WTC11 (cell line): ENCODE data around the gene FAM50B. TPM values are rescaled to one million over a fixed set of nuclear protein-coding genes. Genes with fewer than 3 reads are reported as not detected.

Source experiments
- ATAC-seq: fragments of 200-7000 bp; cut with Tn5 transposase; 2 replicates; pipeline ENCODE4 v1.10.0; 2021; ENCODE audit warnings: mild to moderate bottlenecking, moderate library complexity
- CTCF ChIA-PET: fragments of 300-600 bp; sonication (Branson Sonifier 250); formaldehyde crosslinking; loops from one replicate; lab custom pipeline; 2021; ENCODE audit warnings: antibody characterized with exemption; lab: Charles Lee
- POLR2A ChIA-PET: fragments of 350-600 bp; sonication (Branson Sonifier 250); formaldehyde crosslinking; loops from one replicate; lab custom pipeline; 2021; ENCODE audit warnings: antibody characterized with exemption; lab: Charles Lee
- DNase-seq: peaks from one replicate; pipeline ENCODE4 v3.0.0; 2021; ENCODE audit warnings: low spot score
- H3K27ac Mint-ChIP-seq: 2 replicates; pipeline ENCODE4 v1.8.0; 2021; ENCODE audit warnings: mixed read lengths
- H3K27me3 Mint-ChIP-seq: 2 replicates; pipeline ENCODE4 v1.8.0; 2021; ENCODE audit warnings: low read depth, mild to moderate bottlenecking, moderate library complexity, mixed read lengths
- H3K36me3 Mint-ChIP-seq: 2 replicates; pipeline ENCODE4 v1.8.0; 2021; ENCODE audit warnings: mixed read lengths
- H3K4me1 Mint-ChIP-seq: 2 replicates; pipeline ENCODE4 v1.8.0; 2022; ENCODE audit warnings: mixed read lengths
- H3K4me3 Mint-ChIP-seq: 2 replicates; pipeline ENCODE4 v1.8.0; 2021; ENCODE audit warnings: mild to moderate bottlenecking, moderate library complexity, mixed read lengths
- H3K9me3 Mint-ChIP-seq: 2 replicates; pipeline ENCODE4 v1.8.0; 2021; ENCODE audit warnings: mixed read lengths
- ATF1 ChIP-seq: sonication (generic); formaldehyde crosslinking; IDR thresholded peaks from 2 replicates; pipeline ENCODE4 v1.8.1; 2023; ENCODE audit warnings: mild to moderate bottlenecking, moderate library complexity, missing genetic modification reagents
- ELF4 ChIP-seq: sonication (generic); formaldehyde crosslinking; IDR thresholded peaks from 2 replicates; pipeline ENCODE4 v1.8.1; 2022; ENCODE audit warnings: low read depth, mild to moderate bottlenecking, moderate library complexity, missing genetic modification reagents
- FOXJ3 ChIP-seq: sonication (generic); formaldehyde crosslinking; IDR thresholded peaks from 2 replicates; pipeline ENCODE4 v1.9.0; 2021; ENCODE audit warnings: missing genetic modification reagents, mild to moderate bottlenecking, borderline replicate concordance
- FOXP1 ChIP-seq: sonication (generic); formaldehyde crosslinking; IDR thresholded peaks from 2 replicates; pipeline ENCODE4 v1.8.0; 2022; ENCODE audit warnings: missing genetic modification reagents, mild to moderate bottlenecking, moderate library complexity, borderline replicate concordance
- GRHL2 ChIP-seq: fragments of 250-450 bp; sonication (Bioruptor Pico); IDR thresholded peaks from 2 replicates; pipeline ENCODE4 v1.8.0; 2022; ENCODE audit warnings: mild to moderate bottlenecking, moderate library complexity; ENCODE audit not compliant: insufficient replicate concordance, severe bottlenecking
- GTF2I ChIP-seq: fragments of 250-450 bp; sonication (Bioruptor Pico); conservative IDR thresholded peaks from 2 replicates; pipeline ENCODE4 v1.4.0; 2021; ENCODE audit warnings: mild to moderate bottlenecking
- ZNF138 ChIP-seq: sonication (generic); formaldehyde crosslinking; conservative IDR thresholded peaks from 2 replicates; pipeline ENCODE4 v1.8.1; 2022; ENCODE audit warnings: mild to moderate bottlenecking, moderate library complexity, missing genetic modification reagents
- ZNF423 ChIP-seq: fragments of 250-450 bp; sonication (Bioruptor Pico); IDR thresholded peaks from 2 replicates; pipeline ENCODE4 v2.1.2; 2022; ENCODE audit warnings: mild to moderate bottlenecking, moderate library complexity
- total RNA-seq: library from RNA; stranded (reverse); gene quantifications from 3 replicates; pipeline ENCODE4 v1.2.3, GENCODE V29; 2021
- TF ChIP-seq, protein P1 (sequence below): fragments of 200-600 bp; IDR thresholded peaks from 2 replicates; pipeline ENCODE4 v1.8.0; 2022; ENCODE audit warnings: antibody characterized with exemption
- TF ChIP-seq, protein P2 (sequence below): sonication (generic); formaldehyde crosslinking; IDR thresholded peaks from 2 replicates; pipeline ENCODE4 v1.8.0; 2023; ENCODE audit warnings: mild to moderate bottlenecking, missing genetic modification reagents
- TF ChIP-seq, protein P3 (sequence below): fragments of 250-450 bp; sonication (Bioruptor Pico); IDR thresholded peaks from 2 replicates; pipeline ENCODE4 v1.9.0; 2021; ENCODE audit warnings: moderate library complexity, mild to moderate bottlenecking, inconsistent platforms, borderline replicate concordance
- TF ChIP-seq, protein P4 (sequence below): sonication (generic); formaldehyde crosslinking; IDR thresholded peaks from 2 replicates; pipeline ENCODE4 v1.8.0; 2022; ENCODE audit warnings: missing genetic modification reagents
- TF ChIP-seq, protein P5 (sequence below): fragments of 250-450 bp; sonication (Bioruptor Pico); IDR thresholded peaks from 2 replicates; pipeline ENCODE4 v1.9.0; 2021; ENCODE audit warnings: mild to moderate bottlenecking
- TF ChIP-seq, protein P6 (sequence below): sonication (generic); formaldehyde crosslinking; IDR thresholded peaks from 2 replicates; pipeline ENCODE4 v1.8.0; 2023; ENCODE audit warnings: missing genetic modification reagents
- TF ChIP-seq, protein P7 (sequence below): sonication (generic); formaldehyde crosslinking; conservative IDR thresholded peaks from 2 replicates; pipeline ENCODE4 v1.8.1; 2023; ENCODE audit warnings: mild to moderate bottlenecking, low read depth, missing genetic modification reagents, moderate library complexity
- TF ChIP-seq, protein P8 (sequence below): sonication (generic); formaldehyde crosslinking; IDR thresholded peaks from 2 replicates; pipeline ENCODE4 v1.8.0; 2022; ENCODE audit warnings: mild to moderate bottlenecking, missing genetic modification reagents

Gene FAM50B
- total RNA-seq, 1 experiment from 2014 or later, result 2.1 TPM

DNA sequence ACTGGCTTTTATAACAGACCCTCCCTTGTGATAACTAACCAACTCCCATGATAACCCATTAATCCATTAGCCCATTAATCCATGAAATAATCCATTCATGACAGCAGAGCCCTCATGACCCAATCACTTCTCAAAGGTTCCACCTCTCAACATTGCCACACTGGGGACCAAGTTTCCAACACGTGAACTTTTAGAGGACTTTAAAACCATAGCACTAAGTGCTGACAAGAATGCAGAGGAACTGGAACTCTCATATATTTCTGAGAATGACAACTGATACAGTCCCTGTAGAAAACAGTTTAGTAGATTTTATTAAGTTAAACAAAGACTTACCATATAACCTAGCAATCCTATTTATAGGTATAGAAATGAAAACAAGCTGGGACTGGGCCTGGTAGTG, 11.4 kb upstream of the FAM50B start:
- H3K27me3 Mint-ChIP-seq, result no peaks in the 10 kb centered on the region; the same call in 1 of the 2 replicates

DNA sequence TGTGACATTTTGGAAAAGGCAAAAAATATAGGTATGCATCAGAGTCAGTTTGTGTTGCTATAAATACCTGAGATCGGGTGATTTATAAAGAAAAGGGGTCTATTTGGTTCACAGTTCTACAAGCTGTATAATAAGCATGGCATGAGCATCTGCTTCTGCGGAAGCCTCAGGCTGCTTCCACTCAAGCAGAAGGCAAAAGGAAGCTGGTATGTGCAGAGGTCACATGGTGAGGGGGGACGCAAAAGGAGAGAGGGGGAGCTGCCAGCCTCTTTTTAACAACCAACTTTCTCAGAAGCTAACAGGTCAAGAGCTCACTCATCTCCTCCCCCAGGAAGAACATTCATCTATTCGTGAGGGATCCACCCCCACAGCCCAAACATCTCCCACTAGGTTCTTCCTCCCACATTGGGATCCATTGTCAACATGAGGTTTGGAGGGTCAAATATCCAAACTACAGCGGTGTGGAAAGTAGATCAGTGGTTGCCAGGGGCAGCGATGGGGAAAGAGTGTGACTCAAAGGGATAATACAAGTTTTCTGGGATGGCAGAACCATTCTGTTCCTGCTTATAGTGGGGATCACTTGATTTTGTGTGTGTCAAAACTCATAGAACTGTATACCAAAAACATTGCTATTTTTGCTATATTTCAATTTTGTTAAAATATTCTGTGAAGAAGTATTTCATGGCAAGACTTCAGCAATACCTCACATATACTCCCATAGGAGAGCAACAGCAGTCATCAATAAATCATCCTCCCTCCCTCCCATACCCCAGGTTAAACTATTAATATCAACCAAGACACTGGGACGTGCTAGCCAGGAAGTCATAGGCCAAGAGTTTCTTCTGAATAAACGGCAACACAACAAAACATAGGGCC, 9.9 kb upstream of the FAM50B start:
- Mint-ChIP-seq H3K4me1 (peaks cover 7% of the 10 kb centered on the region), H3K9me3 (no peaks in the 10 kb centered on the region), H3K27ac (no peak overlapping the region), H3K4me3 (no peak overlapping the region), H3K27me3 (no peaks in the 10 kb centered on the region; the same call in 1 of the 2 replicates), H3K36me3 (no peaks in the 10 kb centered on the region)
- DNase-seq (no peak), ATAC-seq (no peak)
- ChIA-PET CTCF (interaction anchor here (0.6 to 2.0 kb wide), 6 partner anchors 10 to 139 kb away, joined by 3 to 35 read pairs (median 6); partner anchors contain the start of gene FAM50B), POLR2A (no interaction called here)
- TF ChIP-seq, protein P1, sequence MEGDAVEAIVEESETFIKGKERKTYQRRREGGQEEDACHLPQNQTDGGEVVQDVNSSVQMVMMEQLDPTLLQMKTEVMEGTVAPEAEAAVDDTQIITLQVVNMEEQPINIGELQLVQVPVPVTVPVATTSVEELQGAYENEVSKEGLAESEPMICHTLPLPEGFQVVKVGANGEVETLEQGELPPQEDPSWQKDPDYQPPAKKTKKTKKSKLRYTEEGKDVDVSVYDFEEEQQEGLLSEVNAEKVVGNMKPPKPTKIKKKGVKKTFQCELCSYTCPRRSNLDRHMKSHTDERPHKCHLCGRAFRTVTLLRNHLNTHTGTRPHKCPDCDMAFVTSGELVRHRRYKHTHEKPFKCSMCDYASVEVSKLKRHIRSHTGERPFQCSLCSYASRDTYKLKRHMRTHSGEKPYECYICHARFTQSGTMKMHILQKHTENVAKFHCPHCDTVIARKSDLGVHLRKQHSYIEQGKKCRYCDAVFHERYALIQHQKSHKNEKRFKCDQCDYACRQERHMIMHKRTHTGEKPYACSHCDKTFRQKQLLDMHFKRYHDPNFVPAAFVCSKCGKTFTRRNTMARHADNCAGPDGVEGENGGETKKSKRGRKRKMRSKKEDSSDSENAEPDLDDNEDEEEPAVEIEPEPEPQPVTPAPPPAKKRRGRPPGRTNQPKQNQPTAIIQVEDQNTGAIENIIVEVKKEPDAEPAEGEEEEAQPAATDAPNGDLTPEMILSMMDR, result no peak
- TF ChIP-seq FOXJ3 (CRISPR knock-in tag), result no peak
- no peak for TF ChIP-seq GTF2I (CRISPR knock-in tag)
- TF ChIP-seq, protein P2, sequence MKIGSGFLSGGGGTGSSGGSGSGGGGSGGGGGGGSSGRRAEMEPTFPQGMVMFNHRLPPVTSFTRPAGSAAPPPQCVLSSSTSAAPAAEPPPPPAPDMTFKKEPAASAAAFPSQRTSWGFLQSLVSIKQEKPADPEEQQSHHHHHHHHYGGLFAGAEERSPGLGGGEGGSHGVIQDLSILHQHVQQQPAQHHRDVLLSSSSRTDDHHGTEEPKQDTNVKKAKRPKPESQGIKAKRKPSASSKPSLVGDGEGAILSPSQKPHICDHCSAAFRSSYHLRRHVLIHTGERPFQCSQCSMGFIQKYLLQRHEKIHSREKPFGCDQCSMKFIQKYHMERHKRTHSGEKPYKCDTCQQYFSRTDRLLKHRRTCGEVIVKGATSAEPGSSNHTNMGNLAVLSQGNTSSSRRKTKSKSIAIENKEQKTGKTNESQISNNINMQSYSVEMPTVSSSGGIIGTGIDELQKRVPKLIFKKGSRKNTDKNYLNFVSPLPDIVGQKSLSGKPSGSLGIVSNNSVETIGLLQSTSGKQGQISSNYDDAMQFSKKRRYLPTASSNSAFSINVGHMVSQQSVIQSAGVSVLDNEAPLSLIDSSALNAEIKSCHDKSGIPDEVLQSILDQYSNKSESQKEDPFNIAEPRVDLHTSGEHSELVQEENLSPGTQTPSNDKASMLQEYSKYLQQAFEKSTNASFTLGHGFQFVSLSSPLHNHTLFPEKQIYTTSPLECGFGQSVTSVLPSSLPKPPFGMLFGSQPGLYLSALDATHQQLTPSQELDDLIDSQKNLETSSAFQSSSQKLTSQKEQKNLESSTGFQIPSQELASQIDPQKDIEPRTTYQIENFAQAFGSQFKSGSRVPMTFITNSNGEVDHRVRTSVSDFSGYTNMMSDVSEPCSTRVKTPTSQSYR (CRISPR knock-in tag), result no peak
- TF ChIP-seq, protein P3, sequence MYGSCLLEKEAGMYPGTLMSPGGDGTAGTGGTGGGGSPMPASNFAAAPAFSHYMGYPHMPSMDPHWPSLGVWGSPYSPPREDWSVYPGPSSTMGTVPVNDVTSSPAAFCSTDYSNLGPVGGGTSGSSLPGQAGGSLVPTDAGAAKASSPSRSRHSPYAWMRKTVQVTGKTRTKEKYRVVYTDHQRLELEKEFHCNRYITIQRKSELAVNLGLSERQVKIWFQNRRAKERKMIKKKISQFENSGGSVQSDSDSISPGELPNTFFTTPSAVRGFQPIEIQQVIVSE (CRISPR knock-in tag), result no peak

More for the DNA sequence above, 11.4 kb upstream of the FAM50B start:
- no peak for DNase-seq
- no peak overlapping the region for H3K27ac Mint-ChIP-seq
- no peaks in the 10 kb centered on the region for H3K36me3 Mint-ChIP-seq
- peaks cover 7% of the 10 kb centered on the region for H3K4me1 Mint-ChIP-seq
- ATAC-seq, result no peak
- no peaks in the 10 kb centered on the region for H3K9me3 Mint-ChIP-seq
- CTCF ChIA-PET, result interaction anchor here (2.0 kb wide), 1 partner anchor 11 kb away, joined by 15 read pairs; the partner anchor contains the start of gene FAM50B
- H3K4me3 Mint-ChIP-seq, result no peak overlapping the region
- POLR2A ChIA-PET, result no interaction called here
- TF ChIP-seq ZNF423 (CRISPR knock-in tag) (no peak), ZNF138 (no peak), ATF1 (CRISPR knock-in tag) (no peak), GRHL2 (CRISPR knock-in tag) (no peak), FOXP1 (no peak), ELF4 (no peak)
- TF ChIP-seq, protein P4, sequence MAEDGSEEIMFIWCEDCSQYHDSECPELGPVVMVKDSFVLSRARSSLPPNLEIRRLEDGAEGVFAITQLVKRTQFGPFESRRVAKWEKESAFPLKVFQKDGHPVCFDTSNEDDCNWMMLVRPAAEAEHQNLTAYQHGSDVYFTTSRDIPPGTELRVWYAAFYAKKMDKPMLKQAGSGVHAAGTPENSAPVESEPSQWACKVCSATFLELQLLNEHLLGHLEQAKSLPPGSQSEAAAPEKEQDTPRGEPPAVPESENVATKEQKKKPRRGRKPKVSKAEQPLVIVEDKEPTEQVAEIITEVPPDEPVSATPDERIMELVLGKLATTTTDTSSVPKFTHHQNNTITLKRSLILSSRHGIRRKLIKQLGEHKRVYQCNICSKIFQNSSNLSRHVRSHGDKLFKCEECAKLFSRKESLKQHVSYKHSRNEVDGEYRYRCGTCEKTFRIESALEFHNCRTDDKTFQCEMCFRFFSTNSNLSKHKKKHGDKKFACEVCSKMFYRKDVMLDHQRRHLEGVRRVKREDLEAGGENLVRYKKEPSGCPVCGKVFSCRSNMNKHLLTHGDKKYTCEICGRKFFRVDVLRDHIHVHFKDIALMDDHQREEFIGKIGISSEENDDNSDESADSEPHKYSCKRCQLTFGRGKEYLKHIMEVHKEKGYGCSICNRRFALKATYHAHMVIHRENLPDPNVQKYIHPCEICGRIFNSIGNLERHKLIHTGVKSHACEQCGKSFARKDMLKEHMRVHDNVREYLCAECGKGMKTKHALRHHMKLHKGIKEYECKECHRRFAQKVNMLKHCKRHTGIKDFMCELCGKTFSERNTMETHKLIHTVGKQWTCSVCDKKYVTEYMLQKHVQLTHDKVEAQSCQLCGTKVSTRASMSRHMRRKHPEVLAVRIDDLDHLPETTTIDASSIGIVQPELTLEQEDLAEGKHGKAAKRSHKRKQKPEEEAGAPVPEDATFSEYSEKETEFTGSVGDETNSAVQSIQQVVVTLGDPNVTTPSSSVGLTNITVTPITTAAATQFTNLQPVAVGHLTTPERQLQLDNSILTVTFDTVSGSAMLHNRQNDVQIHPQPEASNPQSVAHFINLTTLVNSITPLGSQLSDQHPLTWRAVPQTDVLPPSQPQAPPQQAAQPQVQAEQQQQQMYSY (CRISPR knock-in tag), result no peak
- TF ChIP-seq, protein P5, sequence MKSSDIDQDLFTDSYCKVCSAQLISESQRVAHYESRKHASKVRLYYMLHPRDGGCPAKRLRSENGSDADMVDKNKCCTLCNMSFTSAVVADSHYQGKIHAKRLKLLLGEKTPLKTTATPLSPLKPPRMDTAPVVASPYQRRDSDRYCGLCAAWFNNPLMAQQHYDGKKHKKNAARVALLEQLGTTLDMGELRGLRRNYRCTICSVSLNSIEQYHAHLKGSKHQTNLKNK (CRISPR knock-in tag), result no peak
- TF ChIP-seq, protein P6, sequence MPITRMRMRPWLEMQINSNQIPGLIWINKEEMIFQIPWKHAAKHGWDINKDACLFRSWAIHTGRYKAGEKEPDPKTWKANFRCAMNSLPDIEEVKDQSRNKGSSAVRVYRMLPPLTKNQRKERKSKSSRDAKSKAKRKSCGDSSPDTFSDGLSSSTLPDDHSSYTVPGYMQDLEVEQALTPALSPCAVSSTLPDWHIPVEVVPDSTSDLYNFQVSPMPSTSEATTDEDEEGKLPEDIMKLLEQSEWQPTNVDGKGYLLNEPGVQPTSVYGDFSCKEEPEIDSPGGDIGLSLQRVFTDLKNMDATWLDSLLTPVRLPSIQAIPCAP, result no peak
- TF ChIP-seq, protein P7, sequence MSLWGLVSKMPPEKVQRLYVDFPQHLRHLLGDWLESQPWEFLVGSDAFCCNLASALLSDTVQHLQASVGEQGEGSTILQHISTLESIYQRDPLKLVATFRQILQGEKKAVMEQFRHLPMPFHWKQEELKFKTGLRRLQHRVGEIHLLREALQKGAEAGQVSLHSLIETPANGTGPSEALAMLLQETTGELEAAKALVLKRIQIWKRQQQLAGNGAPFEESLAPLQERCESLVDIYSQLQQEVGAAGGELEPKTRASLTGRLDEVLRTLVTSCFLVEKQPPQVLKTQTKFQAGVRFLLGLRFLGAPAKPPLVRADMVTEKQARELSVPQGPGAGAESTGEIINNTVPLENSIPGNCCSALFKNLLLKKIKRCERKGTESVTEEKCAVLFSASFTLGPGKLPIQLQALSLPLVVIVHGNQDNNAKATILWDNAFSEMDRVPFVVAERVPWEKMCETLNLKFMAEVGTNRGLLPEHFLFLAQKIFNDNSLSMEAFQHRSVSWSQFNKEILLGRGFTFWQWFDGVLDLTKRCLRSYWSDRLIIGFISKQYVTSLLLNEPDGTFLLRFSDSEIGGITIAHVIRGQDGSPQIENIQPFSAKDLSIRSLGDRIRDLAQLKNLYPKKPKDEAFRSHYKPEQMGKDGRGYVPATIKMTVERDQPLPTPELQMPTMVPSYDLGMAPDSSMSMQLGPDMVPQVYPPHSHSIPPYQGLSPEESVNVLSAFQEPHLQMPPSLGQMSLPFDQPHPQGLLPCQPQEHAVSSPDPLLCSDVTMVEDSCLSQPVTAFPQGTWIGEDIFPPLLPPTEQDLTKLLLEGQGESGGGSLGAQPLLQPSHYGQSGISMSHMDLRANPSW (CRISPR knock-in tag), result no peak
- TF ChIP-seq, protein P8, sequence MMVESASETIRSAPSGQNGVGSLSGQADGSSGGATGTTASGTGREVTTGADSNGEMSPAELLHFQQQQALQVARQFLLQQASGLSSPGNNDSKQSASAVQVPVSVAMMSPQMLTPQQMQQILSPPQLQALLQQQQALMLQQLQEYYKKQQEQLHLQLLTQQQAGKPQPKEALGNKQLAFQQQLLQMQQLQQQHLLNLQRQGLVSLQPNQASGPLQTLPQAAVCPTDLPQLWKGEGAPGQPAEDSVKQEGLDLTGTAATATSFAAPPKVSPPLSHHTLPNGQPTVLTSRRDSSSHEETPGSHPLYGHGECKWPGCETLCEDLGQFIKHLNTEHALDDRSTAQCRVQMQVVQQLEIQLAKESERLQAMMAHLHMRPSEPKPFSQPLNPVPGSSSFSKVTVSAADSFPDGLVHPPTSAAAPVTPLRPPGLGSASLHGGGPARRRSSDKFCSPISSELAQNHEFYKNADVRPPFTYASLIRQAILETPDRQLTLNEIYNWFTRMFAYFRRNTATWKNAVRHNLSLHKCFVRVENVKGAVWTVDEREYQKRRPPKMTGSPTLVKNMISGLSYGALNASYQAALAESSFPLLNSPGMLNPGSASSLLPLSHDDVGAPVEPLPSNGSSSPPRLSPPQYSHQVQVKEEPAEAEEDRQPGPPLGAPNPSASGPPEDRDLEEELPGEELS (CRISPR knock-in tag), result no peak
